Stromal cell of bone marrow (primary cell): ENCODE results near the gene ATP13A3.
"Not testable (repeated sequence)": the region's sequence is repeated elsewhere in the genome, so short reads cannot be mapped to it uniquely, and the experiment has no call there.

ENCODE experiments used
- DNase-seq: peaks from one replicate; pipeline ENCODE4 v3.0.0-alpha.2; 2012; ENCODE audit warnings: low read depth

The ATP13A3 gene

DNA sequence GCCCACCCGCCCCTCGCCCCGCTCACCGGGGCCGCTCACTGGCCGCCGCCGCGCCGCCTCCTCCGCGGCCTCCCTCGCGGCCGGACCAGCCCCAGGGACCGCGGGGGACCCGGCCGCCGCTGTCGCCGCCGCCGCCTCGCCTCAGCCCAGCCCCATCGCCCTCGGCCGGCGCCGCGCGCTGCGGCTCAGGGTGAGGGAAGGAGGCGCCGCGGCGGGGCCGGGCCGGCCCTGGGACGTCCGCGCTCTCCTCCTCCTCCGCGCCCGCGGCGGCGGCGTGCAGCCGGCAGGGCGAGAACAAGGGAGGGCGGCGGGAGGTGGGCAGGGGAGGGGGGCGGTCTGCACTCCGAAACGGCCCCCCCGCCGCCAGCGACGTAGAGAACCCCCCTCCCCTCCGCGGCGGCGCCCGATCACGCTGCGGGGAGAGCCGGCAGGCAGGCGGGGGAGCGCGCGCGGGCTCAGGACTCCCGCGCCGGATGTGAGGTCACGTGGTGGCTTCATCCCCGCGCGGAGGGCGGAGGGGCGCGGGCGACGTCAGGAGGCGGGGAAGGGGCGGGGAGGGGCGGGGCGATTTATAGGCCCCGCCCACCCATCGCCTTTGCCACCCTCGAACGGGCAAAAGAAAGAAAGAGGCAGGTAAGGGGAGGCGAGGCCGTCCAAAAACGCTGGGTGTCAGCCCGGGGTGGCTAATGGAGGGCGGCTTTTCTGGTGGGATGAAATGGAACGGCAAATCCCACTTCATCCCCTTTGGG lies at the start of gene ATP13A3:
Gene ATP13A3 (minus strand): TSS at position 463 of the 749 bp plus-strand sequence. CDS start 24,812 bp downstream, outside the sequence.
- DNase-seq = peak; percentile 77

DNA sequence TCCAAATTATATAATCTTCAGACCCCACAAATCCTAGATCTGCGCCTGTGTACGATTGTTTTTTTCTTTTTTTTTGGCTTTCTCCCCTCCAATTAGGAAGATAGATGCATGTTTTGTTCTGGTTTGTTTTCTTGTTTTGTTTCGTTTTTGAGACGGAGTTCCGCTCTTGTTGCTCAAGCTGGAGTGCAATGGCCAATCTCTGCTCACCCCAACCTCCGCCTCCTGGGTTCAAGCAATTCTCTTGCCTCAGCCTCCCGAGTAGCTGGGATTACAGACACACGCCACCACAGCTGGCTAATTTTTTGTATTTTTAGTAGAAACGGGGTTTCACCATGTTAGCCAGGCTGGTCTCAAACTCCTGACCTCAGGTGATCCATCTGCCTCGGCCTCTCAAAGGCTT lies 48.4 kb upstream of the ATP13A3 start:
- DNase-seq = not testable (repeated sequence)

DNA sequence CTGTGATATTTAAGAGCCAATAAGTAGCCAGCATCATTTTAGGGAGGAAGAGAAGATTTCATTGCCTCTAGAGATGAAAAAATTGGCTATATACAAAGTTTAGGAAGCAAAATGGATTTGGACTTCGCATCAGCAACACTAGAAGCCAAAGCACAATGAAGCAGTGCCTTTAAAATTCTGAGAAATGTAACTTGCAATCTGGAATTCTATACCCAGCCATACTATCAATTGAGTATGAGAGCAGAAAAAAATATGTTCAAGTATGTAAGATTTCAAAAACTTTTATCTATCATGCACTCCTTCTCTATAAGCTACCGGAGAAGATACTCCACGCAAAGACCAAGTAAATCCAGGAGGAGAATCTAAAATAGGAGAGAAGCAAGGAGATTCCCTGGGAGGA lies 47.4 kb upstream of the ATP13A3 start:
- no peak for DNase-seq

DNA sequence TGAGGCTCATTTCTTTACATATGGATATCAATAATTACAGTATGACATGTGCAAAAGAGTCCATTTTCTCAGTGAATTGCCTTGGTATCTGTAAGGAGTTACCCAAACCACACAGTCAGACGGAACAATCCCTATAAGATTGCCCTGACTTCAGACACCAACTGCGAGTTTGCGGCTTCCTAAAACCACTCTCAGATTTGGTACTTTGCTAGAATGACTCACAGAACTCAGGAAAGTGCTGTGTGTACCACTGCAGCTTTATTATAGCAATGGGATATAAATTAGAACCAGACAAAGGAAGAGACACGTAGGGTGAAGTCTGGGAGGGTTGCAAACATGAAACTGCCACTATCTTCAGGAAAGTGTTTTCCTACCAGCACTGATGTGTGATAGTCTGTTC lies 45.8 kb upstream of the ATP13A3 start:
- DNase-seq = no peak

DNA sequence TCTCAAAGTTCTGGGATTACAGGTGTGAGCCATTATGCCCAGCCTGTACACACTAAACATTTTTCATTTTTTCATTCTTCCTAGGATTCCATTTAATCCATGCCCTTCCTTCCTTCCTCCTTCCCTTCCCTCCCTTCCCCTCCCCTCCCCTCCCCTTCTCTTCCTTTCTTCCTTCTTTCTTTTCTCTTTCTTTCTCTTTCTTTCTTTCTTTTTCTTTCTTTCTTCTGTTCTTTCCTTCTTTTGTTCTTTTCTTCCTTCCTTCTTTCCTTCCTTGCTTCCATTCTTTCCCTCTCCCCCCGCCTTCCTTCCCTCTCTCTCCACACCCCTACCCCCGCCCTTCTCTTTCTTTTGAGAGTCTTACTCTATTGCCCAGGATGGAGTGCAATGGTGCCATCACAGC lies 40.9 kb upstream of the ATP13A3 start:
- no peak for DNase-seq

DNA sequence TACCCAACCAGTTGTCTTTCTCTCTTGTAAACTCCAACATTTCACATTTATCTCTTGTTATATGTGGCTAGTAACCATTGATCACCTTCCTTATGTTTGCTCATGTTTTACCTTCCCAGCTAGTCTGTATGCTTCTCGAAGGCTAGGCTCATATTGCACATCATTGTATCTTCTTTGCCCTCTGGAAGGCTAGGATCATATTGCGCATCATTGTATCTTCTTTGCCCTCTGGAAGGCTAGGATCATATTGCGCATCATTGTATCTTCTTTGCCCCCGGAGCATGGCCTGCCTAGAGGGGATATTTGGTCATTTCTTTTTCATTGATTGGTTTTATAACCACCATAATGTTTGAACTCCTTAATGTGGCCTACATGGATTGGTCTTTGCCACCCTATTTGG lies 39.4 kb upstream of the ATP13A3 start:
- DNase-seq = no peak

DNA sequence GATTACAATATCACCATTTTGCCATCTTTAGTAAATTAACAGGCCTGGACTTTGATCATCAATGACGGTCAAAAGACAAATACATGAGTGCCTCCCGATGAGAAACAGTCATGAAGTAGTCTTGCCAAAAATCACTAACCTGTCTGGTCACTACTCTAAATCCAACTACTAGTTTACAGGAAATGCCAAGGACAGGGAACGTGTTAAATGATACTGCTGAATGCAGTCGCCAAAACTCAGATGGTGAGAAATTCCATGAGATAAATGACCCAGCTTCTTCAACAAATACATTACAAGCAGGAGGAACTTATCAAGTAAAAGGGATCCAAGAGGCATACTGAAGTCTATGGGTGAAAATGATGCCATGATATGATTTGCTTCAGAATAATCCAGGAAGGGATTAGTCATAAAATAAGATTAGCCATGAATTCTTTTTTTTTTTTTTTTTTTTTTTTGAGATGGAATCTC lies 35.8 kb upstream of the ATP13A3 start:
- no peak for DNase-seq

DNA sequence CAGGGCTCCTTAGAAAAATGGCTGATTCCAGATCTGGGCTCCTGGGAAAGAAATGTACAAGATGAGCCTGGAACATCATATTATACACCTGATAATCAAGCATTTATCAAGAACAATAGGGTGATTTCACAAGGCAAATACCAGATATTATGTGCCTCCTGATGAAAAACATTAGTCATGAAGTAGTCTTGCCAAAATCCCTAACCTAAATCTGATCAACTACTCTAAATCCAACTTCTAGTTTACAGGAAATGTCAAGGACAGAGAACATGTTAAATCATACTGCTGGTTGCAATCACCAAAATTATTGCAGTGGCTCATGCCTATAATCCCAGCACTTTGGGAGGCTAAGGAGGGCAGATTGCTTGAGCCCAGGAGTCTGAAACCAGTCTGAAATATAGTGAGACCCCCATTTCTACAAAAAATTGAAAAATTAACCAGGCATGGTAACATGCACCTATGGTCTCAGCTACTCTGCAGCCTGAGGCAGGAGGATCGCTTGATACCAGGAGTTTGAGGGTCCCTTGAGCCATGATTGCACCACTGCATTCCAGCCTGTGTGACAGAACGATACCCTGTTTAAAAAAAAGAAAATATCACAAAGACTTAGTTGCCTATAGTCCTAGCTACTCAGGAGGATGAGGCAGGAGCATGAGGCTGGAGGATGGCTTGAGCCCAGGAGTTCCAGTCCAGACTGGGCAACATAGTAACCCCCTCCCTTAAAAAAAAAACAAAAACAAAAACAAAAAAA lies 34.9 kb upstream of the ATP13A3 start:
- peak; percentile 63 for DNase-seq

DNA sequence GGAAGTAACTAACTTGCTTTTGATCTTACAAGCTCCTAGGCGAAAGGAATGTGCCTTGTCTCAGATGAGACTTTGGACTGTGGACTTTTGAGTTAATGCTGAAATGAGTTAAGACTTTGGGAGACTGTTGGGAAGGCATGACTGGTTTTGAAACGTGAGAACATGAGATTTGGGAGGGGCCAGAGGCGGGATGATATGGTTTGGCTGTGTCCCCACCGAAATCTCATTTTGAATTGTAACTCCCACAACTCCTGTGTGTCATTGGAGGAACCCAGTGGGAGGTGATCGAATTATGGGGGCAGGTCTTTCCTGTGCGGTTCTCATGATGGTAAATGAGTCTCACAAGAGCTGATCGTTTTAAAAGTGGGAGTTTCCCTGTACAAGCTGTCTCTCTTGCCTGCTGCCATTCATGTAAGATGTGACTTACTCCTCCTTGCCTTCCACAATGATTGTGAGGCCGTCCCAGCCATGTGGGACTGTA lies 33.9 kb upstream of the ATP13A3 start:
- DNase-seq = not testable (repeated sequence)

DNA sequence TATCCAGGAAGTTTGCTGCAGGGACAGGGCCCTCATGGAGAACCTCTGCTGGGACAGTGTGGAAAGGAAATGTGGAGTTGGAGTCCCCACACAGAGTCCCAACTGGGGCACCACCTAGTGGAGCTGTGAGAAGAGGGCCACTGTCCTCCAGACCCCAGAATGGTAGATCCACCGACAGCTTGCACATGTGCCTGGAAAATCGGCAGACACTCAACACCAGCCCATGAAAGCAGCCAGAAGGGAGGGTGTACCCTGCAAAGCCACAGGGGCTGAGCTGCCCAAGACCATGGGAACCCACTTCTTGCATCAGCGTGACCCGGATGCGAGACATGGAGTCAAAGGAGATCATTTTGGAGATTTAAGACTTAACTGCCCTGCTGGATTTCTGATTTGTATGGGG lies 33.4 kb upstream of the ATP13A3 start:
- not testable (repeated sequence) for DNase-seq

DNA sequence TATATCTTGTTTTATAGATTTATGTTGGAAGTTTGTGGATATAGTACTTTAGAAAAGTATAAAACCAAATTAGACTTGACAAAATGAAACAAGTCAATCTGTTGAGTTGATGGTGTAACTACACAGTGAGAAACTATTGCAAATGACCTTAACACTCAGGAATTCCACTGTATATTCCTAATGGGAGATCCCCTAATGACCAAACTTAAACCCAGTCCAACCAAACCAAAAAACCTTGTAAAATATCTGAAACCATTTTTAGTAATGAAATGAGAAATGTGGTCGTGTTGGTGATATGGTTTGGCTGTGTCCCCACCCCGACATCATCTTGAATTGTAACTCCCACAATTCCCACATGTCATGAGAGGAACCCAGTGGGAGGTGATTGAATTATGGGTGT lies 31.9 kb upstream of the ATP13A3 start:
- DNase-seq = no peak

DNA sequence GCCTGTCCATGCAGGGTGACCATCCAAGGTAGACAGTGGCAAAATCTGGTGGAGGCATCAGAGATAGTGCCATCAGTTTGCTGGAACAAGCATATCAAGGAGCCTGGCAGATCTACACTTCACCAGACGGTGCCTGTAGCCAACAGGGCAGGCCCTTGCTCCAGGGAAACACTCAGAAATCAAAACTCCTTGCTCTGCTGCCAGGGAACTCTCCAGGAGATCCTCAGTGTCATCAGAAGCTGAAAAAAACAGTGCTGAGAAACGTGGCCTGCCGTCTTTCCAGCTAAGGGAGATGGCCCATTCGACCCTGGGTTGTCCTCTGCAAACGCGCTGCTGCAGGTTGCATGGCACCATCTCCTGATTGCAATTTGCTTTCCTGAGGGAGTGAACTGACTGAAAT lies 30.5 kb upstream of the ATP13A3 start:
- DNase-seq = no peak

DNA sequence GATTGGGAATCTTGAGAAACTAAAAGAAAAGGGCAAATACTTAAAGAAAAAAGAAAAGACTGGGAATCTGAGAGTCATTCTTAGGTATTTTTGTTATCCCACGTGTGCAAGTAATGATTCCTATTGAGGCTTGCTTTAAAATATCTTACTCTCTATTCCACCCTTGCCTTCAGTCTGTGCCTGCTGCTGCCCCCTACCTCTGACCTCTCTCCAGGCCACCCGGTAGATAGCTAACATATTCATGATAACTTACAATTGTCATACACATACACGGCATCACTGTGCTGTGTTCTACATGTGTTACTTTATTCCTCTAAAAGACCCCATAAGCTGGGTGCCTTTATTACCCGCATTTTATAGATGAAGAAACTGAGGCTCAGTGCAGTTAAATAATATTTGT lies 27.8 kb upstream of the ATP13A3 start:
- DNase-seq = no peak

DNA sequence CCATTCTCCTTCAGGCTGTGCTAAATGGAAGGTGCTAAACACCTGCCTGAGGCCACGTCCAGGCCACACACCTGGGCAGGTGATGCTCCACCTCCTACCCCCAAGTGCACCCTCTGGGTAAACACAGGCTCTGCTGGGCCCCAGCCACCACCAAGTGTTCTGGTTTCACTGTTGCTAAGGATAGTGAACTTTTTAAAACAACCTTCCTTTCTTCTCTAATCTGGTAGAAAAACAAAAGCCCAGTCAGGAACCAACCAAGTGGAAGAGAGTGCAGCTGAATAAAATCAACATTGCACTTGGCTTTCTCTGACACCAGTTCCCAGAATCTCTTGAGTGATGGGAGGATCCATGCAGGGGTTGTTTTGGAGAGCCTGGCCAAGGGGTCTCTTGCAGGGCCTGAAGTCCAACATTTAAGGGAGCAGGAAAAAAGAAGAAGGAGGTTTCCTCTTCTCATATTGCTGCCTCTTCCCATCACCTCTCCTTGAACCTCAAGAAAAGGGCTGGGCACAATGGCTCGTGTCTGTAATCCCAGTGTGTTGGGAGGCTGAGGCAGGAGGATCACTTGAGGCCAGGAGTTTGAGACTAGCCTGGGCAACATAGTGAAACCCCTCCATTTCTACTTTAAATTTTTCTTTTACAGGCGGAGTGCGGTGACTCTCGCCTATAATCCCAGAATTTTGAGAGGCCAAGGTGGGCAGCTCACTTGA lies 26.2 kb upstream of the ATP13A3 start:
- no peak for DNase-seq

DNA sequence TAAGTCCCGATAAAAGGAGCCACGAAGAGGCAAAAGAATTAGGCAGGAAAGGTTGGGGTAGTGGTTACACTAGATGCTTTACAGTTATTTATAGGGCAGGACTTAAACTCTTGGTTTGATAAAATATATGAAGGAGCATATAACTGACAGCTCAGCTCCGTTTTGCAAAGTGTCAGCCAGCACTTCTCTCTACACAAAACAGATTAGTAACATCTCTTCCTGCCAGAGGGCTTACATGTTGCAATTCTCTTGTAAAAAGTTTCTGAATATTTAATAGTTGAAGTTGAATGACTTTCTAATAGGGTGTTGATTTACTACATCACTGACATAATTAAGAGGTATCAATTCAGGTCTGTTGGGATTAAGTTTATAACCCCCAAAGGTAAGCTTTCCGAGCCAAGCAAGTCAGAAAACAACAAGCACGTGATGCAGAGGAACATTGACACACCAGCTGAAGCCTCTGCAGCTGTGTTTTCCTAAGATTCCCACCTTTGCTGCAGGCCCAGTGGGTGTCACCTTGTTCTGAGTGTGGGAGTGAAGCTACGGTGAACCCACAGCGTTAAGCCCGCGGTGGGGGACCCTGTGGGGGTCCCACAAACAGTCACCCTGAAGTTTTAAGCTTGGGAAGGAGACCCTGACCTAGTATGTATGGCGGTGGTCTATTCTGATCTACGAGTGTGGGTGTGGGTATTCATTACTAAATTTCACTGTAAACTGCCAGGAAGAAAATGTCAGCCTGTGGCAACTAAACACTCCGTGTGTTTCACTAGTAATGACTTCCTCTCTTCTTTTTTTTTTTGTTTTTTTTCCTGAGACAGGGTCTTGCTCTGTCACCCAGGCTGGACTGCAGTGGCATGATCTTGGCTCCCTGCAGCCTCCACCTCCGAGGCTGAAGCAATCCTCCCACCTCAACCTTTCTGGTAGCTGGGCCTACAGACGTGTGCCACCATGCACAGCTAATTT lies 22.0 kb upstream of the ATP13A3 start:
- no peak for DNase-seq

DNA sequence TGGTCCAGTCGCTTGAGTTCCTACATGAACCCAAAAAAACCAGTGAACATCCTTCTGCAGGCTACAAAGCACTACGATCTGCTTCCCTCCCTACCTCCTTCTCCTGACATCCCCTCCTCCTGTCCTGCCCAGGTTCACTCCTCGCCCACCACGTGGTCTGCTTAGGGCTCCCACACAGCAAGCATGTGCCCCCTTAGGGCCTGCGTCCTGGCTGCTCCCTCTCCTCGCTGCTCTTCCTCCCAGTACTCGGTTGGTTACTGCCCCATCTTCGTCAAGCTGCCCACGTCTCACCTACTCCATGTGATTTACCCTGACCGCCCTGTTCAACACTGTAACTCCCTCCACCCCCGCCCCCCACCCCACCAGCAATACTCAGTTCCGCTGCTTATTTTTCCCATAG lies 20.8 kb upstream of the ATP13A3 start:
- DNase-seq = no peak

DNA sequence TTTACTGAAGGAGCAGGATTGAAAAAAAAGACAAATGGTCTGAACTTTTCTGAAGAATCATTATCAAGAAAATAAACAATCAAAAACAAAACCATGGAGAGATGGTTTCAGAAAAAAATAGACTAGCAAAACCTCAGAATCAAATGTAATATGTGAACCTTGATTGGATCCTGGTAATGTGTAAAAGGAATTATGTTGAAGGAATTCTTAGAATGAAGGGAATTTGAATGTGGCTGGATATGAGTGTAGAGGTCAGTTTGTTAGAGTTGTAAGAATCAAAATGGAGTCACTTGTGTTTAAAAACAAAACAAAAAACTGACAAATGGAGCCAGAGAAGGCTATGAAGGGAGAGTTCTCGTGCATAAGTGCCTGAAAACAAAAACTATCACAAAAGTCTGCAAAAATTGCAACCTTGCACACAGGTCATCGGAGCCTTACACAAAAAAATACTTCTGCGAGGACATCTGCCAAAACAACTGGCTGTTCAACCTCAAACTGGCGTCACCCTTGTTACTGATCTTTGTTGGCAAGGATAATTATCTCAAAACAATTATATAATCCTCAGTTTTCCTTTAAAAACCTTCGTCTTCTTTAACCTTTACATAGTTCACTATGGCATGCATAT lies 19.1 kb upstream of the ATP13A3 start:
- no peak for DNase-seq

DNA sequence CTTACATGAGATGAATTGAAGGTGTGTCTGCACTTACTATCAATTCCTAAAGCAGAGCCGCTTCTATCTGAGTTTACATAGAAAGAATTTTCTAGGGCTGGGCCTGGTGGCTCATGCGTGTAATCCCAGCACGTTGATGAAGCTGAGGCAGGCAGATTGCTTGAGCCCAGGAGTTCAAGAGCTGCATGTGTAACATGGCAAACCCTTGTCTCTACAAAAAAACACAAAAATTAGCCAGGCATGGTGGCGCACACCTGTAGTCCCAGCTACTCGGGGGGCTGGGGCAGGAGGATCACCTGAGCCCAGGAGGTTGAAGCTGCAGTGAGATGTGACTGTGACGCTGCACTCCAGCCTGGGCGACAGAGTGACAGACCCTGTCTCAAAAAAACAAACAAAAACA lies 18.1 kb upstream of the ATP13A3 start:
- DNase-seq = no peak

DNA sequence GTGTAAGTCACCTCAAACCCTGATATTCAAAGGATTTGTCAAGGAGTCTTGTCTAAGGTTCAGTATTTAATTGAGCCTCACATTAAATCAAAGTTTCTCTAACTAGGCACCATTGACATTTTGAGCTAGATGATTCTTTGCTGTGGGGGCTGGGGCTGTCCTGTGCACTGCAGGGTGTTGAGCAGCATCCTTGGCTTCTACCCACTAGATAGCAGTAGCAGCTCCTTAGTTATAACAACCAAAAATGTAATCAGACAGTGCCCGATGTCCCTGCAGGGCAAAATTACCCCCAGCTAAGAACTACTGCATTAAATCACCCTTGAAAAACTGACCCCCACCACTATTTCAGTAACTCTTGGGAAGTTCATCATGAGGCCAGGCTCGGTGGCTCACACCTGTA lies 17.3 kb upstream of the ATP13A3 start:
- DNase-seq = no peak

DNA sequence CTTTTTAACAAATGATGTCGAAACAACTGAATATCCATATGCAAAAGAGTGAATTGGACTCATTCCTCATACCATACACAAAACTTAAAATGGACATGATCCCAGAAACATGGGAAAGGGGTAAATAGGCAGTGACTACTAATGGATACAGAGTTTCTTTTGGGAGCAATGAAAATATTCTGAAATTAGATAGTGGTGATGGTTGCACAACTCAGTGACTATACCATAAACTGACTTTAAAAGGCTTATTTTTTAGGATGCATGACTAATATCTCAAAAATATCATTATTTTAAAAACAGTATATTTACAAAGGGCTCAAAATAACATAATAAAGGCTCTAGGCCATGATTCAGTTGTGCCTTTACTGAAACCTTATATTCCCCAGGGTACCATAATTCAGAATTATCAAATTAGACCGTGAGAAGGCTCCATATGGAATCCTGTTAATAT lies 16.3 kb upstream of the ATP13A3 start:
- DNase-seq = peak; percentile 40

DNA sequence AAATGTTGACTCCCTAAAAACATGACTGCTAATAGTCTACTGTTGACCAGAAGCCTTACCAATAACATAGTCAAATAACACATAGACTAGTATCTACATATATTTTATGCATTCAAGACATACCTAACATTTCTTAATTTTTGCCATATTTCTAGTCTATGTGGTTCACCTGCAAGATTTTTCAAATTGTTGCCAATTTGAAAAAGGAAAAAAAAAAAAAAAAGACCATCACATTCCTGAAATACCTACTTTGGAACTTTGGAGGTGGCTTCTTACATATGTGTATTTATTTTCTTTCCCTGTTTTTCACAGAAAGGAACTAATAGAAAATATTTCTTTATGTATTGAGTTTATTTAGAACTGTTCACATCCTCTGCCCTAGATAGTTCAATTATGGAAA lies 13.4 kb upstream of the ATP13A3 start:
- no peak for DNase-seq
